Keratinocyte (primary cell): ENCODE data around the gene SLC39A13.

Source experiments
- EZH2 ChIP-seq: IDR thresholded peaks from one replicate; pipeline ENCODE4 v1.6.1; 2012; ENCODE audit warnings: inconsistent platforms, mild to moderate bottlenecking, low read length, moderate library complexity
- TF ChIP-seq, protein P1 (sequence below), 3 experiments: IDR thresholded peaks in 1 of 3; conservative IDR thresholded peaks in 1 of 3; optimal IDR thresholded peaks in 1 of 3; 2 replicates in 2 of 3; 3 replicates in 1 of 3; pipeline versions ENCODE3 to v1.5.1; 2011; ENCODE audit warnings: low read length in 3 of 3, mild to moderate bottlenecking in 3 of 3, moderate library complexity in 2 of 3, control low read depth in 1 of 3, inconsistent platforms in 1 of 3; ENCODE audit not compliant: insufficient read depth in 2 of 3; ENCODE audit errors: extremely low read depth in 1 of 3

GRCh38 chr11:47409440-47410369 is 1.3 kb downstream of the SLC39A13 start:
- TF ChIP-seq, protein P1, sequence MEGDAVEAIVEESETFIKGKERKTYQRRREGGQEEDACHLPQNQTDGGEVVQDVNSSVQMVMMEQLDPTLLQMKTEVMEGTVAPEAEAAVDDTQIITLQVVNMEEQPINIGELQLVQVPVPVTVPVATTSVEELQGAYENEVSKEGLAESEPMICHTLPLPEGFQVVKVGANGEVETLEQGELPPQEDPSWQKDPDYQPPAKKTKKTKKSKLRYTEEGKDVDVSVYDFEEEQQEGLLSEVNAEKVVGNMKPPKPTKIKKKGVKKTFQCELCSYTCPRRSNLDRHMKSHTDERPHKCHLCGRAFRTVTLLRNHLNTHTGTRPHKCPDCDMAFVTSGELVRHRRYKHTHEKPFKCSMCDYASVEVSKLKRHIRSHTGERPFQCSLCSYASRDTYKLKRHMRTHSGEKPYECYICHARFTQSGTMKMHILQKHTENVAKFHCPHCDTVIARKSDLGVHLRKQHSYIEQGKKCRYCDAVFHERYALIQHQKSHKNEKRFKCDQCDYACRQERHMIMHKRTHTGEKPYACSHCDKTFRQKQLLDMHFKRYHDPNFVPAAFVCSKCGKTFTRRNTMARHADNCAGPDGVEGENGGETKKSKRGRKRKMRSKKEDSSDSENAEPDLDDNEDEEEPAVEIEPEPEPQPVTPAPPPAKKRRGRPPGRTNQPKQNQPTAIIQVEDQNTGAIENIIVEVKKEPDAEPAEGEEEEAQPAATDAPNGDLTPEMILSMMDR (optimal IDR thresholded peaks at IDR 0.05 in 1 of 3, IDR thresholded peaks at IDR 0.05 in 1 of 3, conservative IDR thresholded peaks at IDR 0.05 in 1 of 3; ENCODE audit: extremely low read depth in 1 of 3, insufficient read depth in 2 of 3, low read length in 3 of 3) = no peak
- no peak for TF ChIP-seq EZH2
